Panc1 (cell line): ENCODE data around the gene OR9Q1. TPM values are rescaled to one million over a fixed set of nuclear protein-coding genes. Genes with fewer than 3 reads are reported as not detected.

Source experiments
- ATAC-seq: fragments of 200-7000 bp; cut with Tn5 transposase; 2 replicates; pipeline ENCODE4 v1.9.1; 2020; ENCODE audit warnings: mild to moderate bottlenecking, moderate library complexity
- BruUV-seq: library from RNA; stranded (reverse); fragments of 400-500 nt; replicated peaks from 2 replicates; lab custom pipeline; 2021; lab: Mats Ljungman, UMichigan
- CTCF ChIA-PET: fragments of 300-600 bp; sonication (Branson Sonifier 250); formaldehyde crosslinking; loops from one replicate; lab custom pipeline; 2022; ENCODE audit warnings: antibody characterized with exemption; lab: Charles Lee
- POLR2A ChIA-PET: fragments of 300-600 bp; sonication (Branson Sonifier 250); formaldehyde crosslinking; loops from one replicate; lab custom pipeline; 2022; ENCODE audit warnings: antibody characterized with exemption; lab: Charles Lee
- DNase-seq: peaks from one replicate; pipeline ENCODE4 v3.0.0-alpha.2; 2010; ENCODE audit warnings: low read depth, low spot score
- H3K27ac ChIP-seq: 2 replicates; pipeline ENCODE4 v1.5.1; 2011; ENCODE audit warnings: mild to moderate bottlenecking, low read length, inconsistent platforms
- H3K27me3 ChIP-seq: fragments of 200-500 bp; sonication (Bioruptor generic); 2 replicates; pipeline ENCODE4 v1.6.0; 2014; ENCODE audit warnings: low read length, inconsistent platforms; ENCODE audit not compliant: control insufficient read depth, insufficient read depth
- H3K36me3 ChIP-seq: fragments of 200-500 bp; sonication (Bioruptor generic); 2 replicates; pipeline ENCODE4 v1.5.1; 2014; ENCODE audit warnings: inconsistent platforms, mild to moderate bottlenecking, low read length, moderate library complexity; ENCODE audit not compliant: control insufficient read depth, insufficient read depth
- H3K4me1 ChIP-seq: 2 replicates; pipeline ENCODE4 v1.5.1; 2011; ENCODE audit warnings: inconsistent platforms, mild to moderate bottlenecking, low read length, moderate library complexity; ENCODE audit not compliant: control insufficient read depth, insufficient read depth
- H3K4me3 ChIP-seq, 2 experiments: 2 replicates each; pipeline ENCODE4 v1.5.1; 2011 to 2012; ENCODE audit warnings: low read depth in 2 of 2, low read length in 2 of 2, mild to moderate bottlenecking in 2 of 2, inconsistent platforms in 1 of 2, moderate library complexity in 1 of 2
- H3K9me3 ChIP-seq: fragments of 200-500 bp; sonication (Bioruptor generic); 2 replicates; pipeline ENCODE4 v1.5.1; 2014; ENCODE audit warnings: low read depth, mild to moderate bottlenecking, inconsistent platforms, low read length, moderate library complexity; ENCODE audit not compliant: control insufficient read depth, insufficient read depth
- POLR2AphosphoS5 ChIP-seq: IDR thresholded peaks from 2 replicates; pipeline ENCODE4 v1.6.1; 2012; ENCODE audit warnings: mild to moderate bottlenecking, low read depth, low read length, moderate library complexity
- SIN3A ChIP-seq: IDR thresholded peaks from 2 replicates; pipeline ENCODE4 v1.6.1; 2012; ENCODE audit warnings: low read depth, mild to moderate bottlenecking, low read length, moderate library complexity, borderline replicate concordance; ENCODE audit not compliant: insufficient read depth
- TCF7L2 ChIP-seq: IDR thresholded peaks from 2 replicates; pipeline ENCODE4 v1.6.1; 2011; ENCODE audit warnings: mild to moderate bottlenecking, low read depth, low read length, inconsistent platforms
- in situ Hi-C: cut with HindIII; loops from 2 replicates; pipeline ENCODE4 v1.10.0; 2016; ENCODE audit warnings: low sequenced_read_pairs, low pct_unique_long_range_greater_than_20kb
- intact Hi-C: fragments of 100-400 bp; cut with micrococcal nuclease; formaldehyde crosslinking; loops from one replicate; pipeline ENCODE4 v1.10.0; 2022; ENCODE audit not compliant: unreplicated experiment
- total RNA-seq: library from RNA; stranded (reverse); gene quantifications from one replicate; pipeline ENCODE4 v1.2.1, GENCODE V29; 2021; ENCODE audit not compliant: unreplicated experiment
- TF ChIP-seq, protein P1 (sequence below): fragments of 450-650 bp; IDR thresholded peaks from 2 replicates; pipeline ENCODE4 v1.5.1; 2017; ENCODE audit warnings: mild to moderate bottlenecking
- TF ChIP-seq, protein P2 (sequence below), 2 experiments: IDR thresholded peaks; 2 replicates each; pipeline ENCODE4 v1.6.1; 2011 to 2012; ENCODE audit warnings: low read depth in 2 of 2, control low read depth in 1 of 2, low read length in 1 of 2, mild to moderate bottlenecking in 1 of 2, moderate library complexity in 1 of 2; ENCODE audit not compliant: insufficient read depth in 1 of 2

The OR9Q1 gene
- total RNA-seq, 1 experiment from 2014 or later, result not detected

DNA sequence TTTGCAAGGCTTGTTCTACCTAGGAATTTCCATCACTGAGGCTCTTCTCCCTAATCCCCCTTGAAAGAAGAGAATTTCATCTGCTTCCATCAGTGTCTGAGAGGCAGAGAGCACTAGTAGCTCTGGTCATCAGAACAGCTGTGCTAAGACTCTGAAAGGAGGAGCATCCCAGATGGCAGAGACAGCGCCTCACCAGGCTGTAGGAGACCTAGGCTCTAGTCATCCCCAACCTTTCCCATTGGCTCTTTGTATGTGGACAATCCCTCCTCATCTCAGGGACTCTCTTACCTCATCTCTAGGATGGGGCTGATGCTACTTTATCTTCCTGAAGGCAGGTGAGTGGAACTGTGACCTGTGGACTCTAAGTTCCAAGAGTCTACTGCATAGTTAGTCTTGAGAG lies 110.5 kb downstream of the OR9Q1 start:
- BruUV-seq, result no TSS peak
- Histone ChIP-seq H3K4me1 (no peaks in the 10 kb centered on the region), H3K27ac (no peak overlapping the region), H3K4me3 (no peak overlapping the region), H3K27me3 (no peaks in the 10 kb centered on the region; the same call in 1 of the 2 replicates), H3K9me3 (no peaks in the 10 kb centered on the region), H3K36me3 (no peaks in the 10 kb centered on the region)
- in situ Hi-C loops (no loop called here), intact Hi-C loops (no loop called here)
- DNase-seq (no peak), ATAC-seq (no peak)
- ChIA-PET POLR2A (no interaction called here), CTCF (no interaction called here)
- TF ChIP-seq POLR2AphosphoS5 (no peak), SIN3A (no peak), TCF7L2 (no peak)
- TF ChIP-seq, protein P1, sequence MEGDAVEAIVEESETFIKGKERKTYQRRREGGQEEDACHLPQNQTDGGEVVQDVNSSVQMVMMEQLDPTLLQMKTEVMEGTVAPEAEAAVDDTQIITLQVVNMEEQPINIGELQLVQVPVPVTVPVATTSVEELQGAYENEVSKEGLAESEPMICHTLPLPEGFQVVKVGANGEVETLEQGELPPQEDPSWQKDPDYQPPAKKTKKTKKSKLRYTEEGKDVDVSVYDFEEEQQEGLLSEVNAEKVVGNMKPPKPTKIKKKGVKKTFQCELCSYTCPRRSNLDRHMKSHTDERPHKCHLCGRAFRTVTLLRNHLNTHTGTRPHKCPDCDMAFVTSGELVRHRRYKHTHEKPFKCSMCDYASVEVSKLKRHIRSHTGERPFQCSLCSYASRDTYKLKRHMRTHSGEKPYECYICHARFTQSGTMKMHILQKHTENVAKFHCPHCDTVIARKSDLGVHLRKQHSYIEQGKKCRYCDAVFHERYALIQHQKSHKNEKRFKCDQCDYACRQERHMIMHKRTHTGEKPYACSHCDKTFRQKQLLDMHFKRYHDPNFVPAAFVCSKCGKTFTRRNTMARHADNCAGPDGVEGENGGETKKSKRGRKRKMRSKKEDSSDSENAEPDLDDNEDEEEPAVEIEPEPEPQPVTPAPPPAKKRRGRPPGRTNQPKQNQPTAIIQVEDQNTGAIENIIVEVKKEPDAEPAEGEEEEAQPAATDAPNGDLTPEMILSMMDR, result no peak; the same call in 1 of the 2 replicates
- TF ChIP-seq, protein P2, sequence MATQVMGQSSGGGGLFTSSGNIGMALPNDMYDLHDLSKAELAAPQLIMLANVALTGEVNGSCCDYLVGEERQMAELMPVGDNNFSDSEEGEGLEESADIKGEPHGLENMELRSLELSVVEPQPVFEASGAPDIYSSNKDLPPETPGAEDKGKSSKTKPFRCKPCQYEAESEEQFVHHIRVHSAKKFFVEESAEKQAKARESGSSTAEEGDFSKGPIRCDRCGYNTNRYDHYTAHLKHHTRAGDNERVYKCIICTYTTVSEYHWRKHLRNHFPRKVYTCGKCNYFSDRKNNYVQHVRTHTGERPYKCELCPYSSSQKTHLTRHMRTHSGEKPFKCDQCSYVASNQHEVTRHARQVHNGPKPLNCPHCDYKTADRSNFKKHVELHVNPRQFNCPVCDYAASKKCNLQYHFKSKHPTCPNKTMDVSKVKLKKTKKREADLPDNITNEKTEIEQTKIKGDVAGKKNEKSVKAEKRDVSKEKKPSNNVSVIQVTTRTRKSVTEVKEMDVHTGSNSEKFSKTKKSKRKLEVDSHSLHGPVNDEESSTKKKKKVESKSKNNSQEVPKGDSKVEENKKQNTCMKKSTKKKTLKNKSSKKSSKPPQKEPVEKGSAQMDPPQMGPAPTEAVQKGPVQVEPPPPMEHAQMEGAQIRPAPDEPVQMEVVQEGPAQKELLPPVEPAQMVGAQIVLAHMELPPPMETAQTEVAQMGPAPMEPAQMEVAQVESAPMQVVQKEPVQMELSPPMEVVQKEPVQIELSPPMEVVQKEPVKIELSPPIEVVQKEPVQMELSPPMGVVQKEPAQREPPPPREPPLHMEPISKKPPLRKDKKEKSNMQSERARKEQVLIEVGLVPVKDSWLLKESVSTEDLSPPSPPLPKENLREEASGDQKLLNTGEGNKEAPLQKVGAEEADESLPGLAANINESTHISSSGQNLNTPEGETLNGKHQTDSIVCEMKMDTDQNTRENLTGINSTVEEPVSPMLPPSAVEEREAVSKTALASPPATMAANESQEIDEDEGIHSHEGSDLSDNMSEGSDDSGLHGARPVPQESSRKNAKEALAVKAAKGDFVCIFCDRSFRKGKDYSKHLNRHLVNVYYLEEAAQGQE (IDR thresholded peaks at IDR 0.05; ENCODE audit: insufficient read depth in 1 of 2, low read depth in 2 of 2, low read length in 1 of 2), result no peak

DNA sequence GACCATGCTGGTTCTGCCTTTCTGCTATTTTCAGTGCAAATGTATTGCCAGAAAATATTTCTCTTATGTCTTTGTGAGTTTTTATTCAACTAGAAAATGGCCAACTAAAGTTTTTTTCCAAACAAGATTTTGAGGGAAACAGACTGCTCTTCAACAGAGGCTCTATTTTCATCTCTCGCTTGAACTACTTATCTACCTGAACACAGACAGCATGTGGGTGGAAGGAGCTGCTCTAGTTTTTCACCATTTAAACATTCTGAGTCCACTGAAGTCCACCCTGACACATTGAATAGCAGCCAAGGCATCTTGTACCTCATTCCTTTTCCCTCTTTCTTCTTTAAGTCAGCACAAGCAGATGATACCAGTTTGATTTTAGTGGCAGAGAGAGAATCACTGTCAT lies 111.5 kb downstream of the OR9Q1 start:
- CTCF ChIA-PET, result no interaction called here
- no peak overlapping the region for H3K4me3 ChIP-seq
- TF ChIP-seq, protein P2 (IDR thresholded peaks at IDR 0.05; ENCODE audit: insufficient read depth in 1 of 2, low read depth in 2 of 2, low read length in 1 of 2), result no peak
- TF ChIP-seq POLR2AphosphoS5 (no peak), SIN3A (no peak), TCF7L2 (no peak)
- TF ChIP-seq, protein P1, result no peak
- DNase-seq (no peak), ATAC-seq (no peak)
- no peak overlapping the region for H3K27ac ChIP-seq
- H3K4me1 ChIP-seq, result no peaks in the 10 kb centered on the region
- no peaks in the 10 kb centered on the region for H3K9me3 ChIP-seq
- POLR2A ChIA-PET, result no interaction called here
- no peaks in the 10 kb centered on the region; the same call in 1 of the 2 replicates for H3K27me3 ChIP-seq
- in situ Hi-C loops, result no loop called here
- no TSS peak for BruUV-seq
- intact Hi-C loops, result no loop called here
- H3K36me3 ChIP-seq, result no peaks in the 10 kb centered on the region
